ENCODE data around the gene OR5AR1.
"Not testable (repeated sequence)": the region's sequence is repeated elsewhere in the genome, so short reads cannot be mapped to it uniquely, and the experiment has no call there.

OR5AR1 gene

DNA sequence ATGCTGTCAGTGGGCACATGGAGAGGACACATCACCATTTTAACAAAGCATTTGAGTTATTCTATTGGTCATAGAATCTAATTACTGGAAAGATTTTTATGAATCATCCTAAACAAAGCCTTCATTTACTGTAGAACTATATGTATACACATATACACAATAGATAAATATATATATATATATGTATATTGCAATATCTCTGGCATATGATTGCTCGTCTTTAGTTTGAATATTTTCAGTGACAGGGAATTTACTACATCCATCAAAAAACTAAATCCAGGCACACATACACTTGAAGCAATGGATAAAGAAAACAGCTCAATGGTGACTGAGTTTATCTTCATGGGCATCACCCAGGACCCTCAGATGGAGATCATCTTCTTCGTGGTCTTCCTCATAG lies at the start of gene OR5AR1:
OR5AR1 (plus strand) TSS at position 301 of the 400 bp plus-strand sequence; CDS start at position 301, 0 bp downstream.
- Mint-ChIP-seq H3K4me1 (ENCODE audit: low read depth) (no peaks in the 10 kb centered on the region), H3K4me3 (no peak within 1 kb of the TSS), H3K27me3 (no peaks in the 10 kb centered on the region), H3K36me3 (ENCODE audit: low read depth) (no peaks in the 10 kb centered on the region), H3K9me3 (peaks cover 4% of the 10 kb centered on the region), H3K27ac (no peak within 1 kb of the TSS)
- DNase-seq, result no peak

DNA sequence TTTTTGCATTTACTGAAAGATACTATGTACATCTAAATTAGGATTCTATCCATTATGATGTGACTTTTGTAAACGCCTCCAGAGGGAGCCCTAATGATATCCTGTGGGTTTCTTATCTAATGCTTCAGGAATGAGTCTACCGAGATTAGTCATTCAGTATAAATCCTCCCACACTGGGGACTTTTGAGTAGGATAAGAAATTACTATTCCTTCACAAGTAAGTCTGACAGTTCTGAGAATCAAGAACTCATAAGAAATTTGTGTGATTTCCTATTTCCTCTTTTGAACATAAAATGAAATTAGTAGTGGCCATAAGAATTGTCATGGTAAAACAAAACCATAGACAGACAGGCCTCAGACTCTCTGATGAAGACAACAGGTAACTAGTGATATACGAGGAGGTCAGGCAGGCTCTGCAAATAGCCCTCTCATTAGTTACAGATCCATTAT lies 38.8 kb upstream of the OR5AR1 start:
- H3K4me3 Mint-ChIP-seq, result no peak overlapping the region
- peaks cover 6% of the 10 kb centered on the region for H3K9me3 Mint-ChIP-seq
- no peak overlapping the region for H3K27ac Mint-ChIP-seq
- H3K4me1 Mint-ChIP-seq (ENCODE audit: low read depth), result peaks cover 2% of the 10 kb centered on the region
- DNase-seq, result no peak
- no peaks in the 10 kb centered on the region for H3K27me3 Mint-ChIP-seq
- H3K36me3 Mint-ChIP-seq (ENCODE audit: low read depth), result no peaks in the 10 kb centered on the region

DNA sequence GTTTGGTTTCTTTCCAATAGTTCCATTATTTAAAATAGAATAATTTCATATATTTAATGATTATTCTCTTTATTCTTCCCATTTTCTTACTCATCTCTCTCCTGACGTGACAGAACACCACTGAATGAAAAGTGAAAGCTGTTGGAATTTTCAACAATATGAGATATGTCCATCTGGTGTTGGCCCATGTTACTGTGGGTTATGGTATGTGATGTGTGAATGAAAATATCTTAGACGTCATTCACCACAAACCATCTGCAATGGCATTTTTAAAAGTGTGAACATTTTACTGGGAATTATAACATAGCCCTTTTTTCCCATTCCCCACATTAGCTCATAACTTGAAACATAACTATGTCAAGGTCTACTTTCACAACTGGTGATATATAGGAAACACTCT lies 37.5 kb upstream of the OR5AR1 start:
- Mint-ChIP-seq H3K36me3 (ENCODE audit: low read depth) (no peaks in the 10 kb centered on the region), H3K27me3 (no peaks in the 10 kb centered on the region), H3K4me1 (ENCODE audit: low read depth) (peaks cover 2% of the 10 kb centered on the region), H3K4me3 (no peak overlapping the region), H3K27ac (no peak overlapping the region), H3K9me3 (peaks cover 4% of the 10 kb centered on the region)
- no peak for DNase-seq

DNA sequence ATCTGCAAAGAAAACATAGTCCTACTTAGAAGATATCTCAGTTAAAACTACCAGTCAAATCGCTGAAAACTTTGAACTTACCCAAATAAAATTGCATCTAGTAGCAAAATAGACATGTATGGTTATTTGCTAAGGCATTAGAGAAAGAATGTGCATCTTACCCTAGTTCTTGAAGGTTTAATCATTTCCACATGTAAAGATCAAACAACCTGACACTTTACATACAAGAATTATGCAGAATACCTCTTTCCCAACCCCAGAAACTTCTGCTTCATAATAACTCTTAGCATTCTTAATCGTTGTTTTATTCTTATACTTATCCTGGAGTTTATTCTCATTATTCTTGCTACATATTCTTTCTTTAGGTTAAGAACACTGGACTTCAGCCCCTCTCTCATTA lies 31.2 kb upstream of the OR5AR1 start:
- H3K4me3 Mint-ChIP-seq, result no peak overlapping the region
- H3K27ac Mint-ChIP-seq, result no peak overlapping the region
- DNase-seq, result no peak
- peaks cover 4% of the 10 kb centered on the region for H3K9me3 Mint-ChIP-seq
- no peaks in the 10 kb centered on the region for H3K27me3 Mint-ChIP-seq
- H3K36me3 Mint-ChIP-seq (ENCODE audit: low read depth), result no peaks in the 10 kb centered on the region
- no peaks in the 10 kb centered on the region for H3K4me1 Mint-ChIP-seq (ENCODE audit: low read depth)

DNA sequence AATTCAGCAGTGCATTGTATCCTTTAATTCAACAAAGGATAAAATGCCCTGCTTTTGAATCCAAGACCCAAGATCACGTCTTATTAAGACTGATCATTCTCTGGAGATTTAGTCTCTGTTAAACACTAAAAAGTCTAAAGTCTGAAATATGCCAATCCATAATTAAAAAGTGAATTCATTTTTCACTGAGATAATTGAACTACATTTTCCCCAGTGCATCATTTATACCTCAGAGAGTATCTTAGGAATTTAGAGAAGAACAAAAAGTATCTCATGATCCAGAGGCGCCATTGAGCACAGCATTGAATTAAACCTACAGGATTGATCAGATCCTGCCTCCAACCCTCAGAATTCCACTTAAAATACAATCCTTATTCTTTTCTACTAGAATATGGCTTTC lies 26.6 kb upstream of the OR5AR1 start:
- peaks cover 12% of the 10 kb centered on the region for H3K9me3 Mint-ChIP-seq
- H3K4me1 Mint-ChIP-seq (ENCODE audit: low read depth), result no peaks in the 10 kb centered on the region
- H3K27me3 Mint-ChIP-seq, result no peaks in the 10 kb centered on the region
- no peak for DNase-seq
- H3K36me3 Mint-ChIP-seq (ENCODE audit: low read depth), result no peaks in the 10 kb centered on the region
- H3K4me3 Mint-ChIP-seq, result no peak overlapping the region
- no peak overlapping the region for H3K27ac Mint-ChIP-seq

DNA sequence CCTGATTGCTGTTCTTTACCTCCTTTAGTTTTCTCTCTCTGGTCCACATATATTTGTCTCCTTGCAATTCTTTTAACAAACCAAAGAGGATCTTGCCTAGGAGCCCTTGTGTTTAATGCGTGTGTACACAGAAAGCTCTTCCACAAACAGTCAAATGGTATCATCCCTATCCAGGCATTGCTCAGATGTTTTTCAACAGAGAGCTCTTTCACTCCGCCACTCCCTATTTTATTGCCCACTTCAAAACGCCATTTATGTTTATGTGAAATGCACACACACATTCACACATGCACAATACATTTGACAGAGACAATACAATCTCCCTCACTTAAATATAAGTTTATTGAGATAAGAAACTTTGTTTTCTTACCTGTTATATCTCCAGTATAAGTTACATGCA lies 26.0 kb upstream of the OR5AR1 start:
- no peak for DNase-seq
- Mint-ChIP-seq H3K4me3 (no peak overlapping the region), H3K27ac (no peak overlapping the region), H3K36me3 (ENCODE audit: low read depth) (no peaks in the 10 kb centered on the region), H3K9me3 (peaks cover 11% of the 10 kb centered on the region), H3K4me1 (ENCODE audit: low read depth) (no peaks in the 10 kb centered on the region), H3K27me3 (no peaks in the 10 kb centered on the region)

DNA sequence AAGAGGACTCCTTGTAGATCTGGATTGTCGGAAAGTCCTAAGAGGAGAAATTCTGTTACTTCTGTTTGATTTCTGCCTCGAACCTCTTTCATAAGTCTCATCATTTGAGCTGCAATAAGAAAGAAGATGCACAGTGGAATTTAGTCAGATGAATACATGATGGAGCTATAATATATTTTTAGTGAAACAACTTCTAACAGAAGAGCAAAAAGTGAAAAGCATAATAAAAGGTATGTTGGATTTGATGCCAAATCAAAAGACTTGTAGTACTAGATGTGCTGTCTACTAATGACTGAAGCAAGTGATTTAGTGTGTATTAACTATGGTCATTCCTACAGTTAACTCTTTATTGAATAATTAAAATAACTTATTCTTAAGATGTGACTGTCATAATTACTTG lies 21.1 kb upstream of the OR5AR1 start, which contains the start of gene OR5AP2:
OR5AP2 (minus strand) TSS at position 101 of the 400 bp plus-strand sequence; CDS start at position 101, 0 bp downstream.
- no peak for DNase-seq
- no peaks in the 10 kb centered on the region for H3K4me1 Mint-ChIP-seq (ENCODE audit: low read depth)
- H3K36me3 Mint-ChIP-seq (ENCODE audit: low read depth), result no peaks in the 10 kb centered on the region
- no peak within 1 kb of the TSS for H3K4me3 Mint-ChIP-seq
- no peaks in the 10 kb centered on the region for H3K27me3 Mint-ChIP-seq
- peaks cover 11% of the 10 kb centered on the region for H3K9me3 Mint-ChIP-seq
- H3K27ac Mint-ChIP-seq, result no peak within 1 kb of the TSS

DNA sequence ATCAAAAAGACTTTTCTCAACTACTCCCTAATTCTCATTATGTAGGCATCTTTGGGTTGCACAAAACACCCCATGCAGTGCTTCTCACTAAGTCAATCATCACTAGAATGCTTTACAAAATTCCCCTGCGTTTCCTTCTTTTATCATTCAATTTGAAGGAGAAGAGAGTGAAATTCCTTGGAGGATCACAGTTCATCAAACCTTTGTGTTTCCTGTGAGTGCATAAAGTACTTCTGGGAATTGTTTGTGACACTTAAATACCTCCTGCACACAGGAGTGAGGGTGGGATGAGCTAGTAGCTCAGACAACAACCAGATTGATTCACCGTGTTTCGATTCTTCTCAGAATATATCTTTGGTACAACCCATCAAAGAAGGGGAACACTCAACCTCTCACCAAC lies 3.7 kb upstream of the OR5AR1 start:
- Mint-ChIP-seq H3K9me3 (peaks cover 10% of the 10 kb centered on the region), H3K27me3 (no peaks in the 10 kb centered on the region), H3K36me3 (ENCODE audit: low read depth) (no peaks in the 10 kb centered on the region), H3K4me3 (no peak overlapping the region), H3K27ac (no peak overlapping the region), H3K4me1 (ENCODE audit: low read depth) (no peaks in the 10 kb centered on the region)
- DNase-seq, result no peak

DNA sequence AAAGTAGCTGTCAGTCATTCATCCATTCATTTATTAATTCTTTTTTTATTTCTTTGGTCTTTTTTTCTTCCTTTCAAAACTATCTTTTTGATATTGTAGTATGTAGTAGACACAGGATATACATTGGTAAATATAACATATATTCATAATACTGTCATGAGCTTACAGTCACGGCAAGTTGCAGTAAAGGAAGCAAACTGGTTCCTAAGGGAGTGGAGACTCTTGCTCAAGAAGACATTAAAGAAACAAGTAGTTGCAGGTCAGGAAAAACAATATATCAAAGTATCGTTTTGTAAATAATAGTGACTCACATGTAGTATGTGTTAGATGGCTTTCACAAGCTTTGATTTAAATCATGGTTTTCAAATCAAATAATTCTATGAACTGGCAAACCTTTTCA lies 7.5 kb downstream of the OR5AR1 start:
- no peaks in the 10 kb centered on the region for H3K4me1 Mint-ChIP-seq (ENCODE audit: low read depth)
- DNase-seq, result no peak
- peaks cover 6% of the 10 kb centered on the region for H3K9me3 Mint-ChIP-seq
- H3K36me3 Mint-ChIP-seq (ENCODE audit: low read depth), result no peaks in the 10 kb centered on the region
- no peak overlapping the region for H3K27ac Mint-ChIP-seq
- H3K4me3 Mint-ChIP-seq, result no peak overlapping the region
- H3K27me3 Mint-ChIP-seq, result no peaks in the 10 kb centered on the region

DNA sequence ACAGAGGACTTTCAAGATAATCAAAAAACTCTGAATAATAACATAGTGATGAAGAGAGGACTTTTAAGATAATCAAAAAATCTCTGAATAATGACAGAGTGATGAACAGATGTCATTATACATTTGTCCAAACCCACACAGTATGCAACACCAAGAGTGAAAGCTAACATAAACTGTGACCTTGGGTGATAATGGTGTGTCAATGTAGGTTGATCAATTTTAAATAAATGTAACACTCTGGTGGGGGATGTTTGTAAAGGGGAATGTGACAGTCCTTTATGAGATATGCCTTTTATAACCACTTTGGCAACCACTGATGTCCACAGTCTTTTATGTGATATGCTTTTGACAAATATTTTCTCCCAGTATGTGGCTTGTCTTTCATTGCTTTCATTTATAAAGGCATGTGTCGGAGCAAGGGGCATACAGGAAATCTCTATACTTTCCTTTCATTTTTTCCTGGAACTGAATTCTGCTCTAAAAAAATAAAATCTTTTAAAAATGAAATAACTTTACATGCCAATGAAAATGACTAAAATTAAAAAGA lies 25.1 kb downstream of the OR5AR1 start:
- H3K4me3 Mint-ChIP-seq, result no peak overlapping the region
- H3K27ac Mint-ChIP-seq, result no peak overlapping the region
- H3K36me3 Mint-ChIP-seq (ENCODE audit: low read depth), result no peaks in the 10 kb centered on the region

DNA sequence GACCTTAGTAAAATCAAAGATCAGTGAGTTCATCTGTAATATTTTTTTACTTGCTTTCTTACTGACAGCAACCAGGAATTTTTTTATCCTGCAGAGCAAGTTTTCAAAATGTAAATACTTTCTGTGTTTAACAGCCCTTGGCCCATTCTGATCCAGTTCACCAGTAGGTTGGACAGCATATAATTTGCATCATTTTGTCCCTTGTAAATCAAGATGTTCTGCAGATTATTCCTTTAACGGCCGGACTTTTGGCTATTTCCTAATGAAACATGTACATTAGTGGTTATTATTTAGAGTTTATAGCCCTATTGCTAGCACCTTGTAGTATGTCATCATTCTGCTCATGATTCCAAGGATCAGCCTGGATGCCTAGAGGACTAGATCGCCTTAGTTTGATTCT lies 27.7 kb downstream of the OR5AR1 start:
- H3K27ac Mint-ChIP-seq; H3K36me3 Mint-ChIP-seq (ENCODE audit: low read depth); H3K4me1 Mint-ChIP-seq (ENCODE audit: low read depth); H3K9me3 Mint-ChIP-seq; H3K27me3 Mint-ChIP-seq; H3K4me3 Mint-ChIP-seq; DNase-seq: not testable (repeated sequence)

More for the DNA sequence above, 25.1 kb downstream of the OR5AR1 start:
- H3K9me3 Mint-ChIP-seq, result peaks cover 16% of the 10 kb centered on the region
- H3K27me3 Mint-ChIP-seq, result no peaks in the 10 kb centered on the region
- no peaks in the 10 kb centered on the region for H3K4me1 Mint-ChIP-seq (ENCODE audit: low read depth)
- no peak for DNase-seq

DNA sequence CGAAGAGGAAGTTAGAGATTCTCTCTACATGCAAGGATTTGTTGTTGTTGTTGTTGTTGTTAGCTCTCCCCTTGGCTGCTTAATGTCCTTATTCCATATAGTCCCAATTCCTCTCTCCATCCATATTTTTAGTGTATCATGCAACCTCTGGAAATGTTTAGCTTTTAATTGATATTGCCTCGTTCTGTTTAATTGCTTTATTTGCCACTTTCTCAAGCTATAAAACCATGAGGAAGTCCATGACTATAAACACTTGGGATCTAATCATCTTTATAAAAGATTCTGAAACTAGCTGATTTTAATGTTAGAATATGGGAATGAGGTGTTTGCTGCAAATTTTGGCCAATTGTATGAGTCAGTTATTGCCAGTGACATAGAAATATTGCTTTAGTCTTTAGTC lies 29.9 kb downstream of the OR5AR1 start:
- no peak for DNase-seq
- Mint-ChIP-seq H3K27me3 (no peaks in the 10 kb centered on the region), H3K27ac (no peak overlapping the region), H3K4me1 (ENCODE audit: low read depth) (no peaks in the 10 kb centered on the region), H3K4me3 (no peak overlapping the region), H3K36me3 (ENCODE audit: low read depth) (no peaks in the 10 kb centered on the region), H3K9me3 (peaks cover 3% of the 10 kb centered on the region)

DNA sequence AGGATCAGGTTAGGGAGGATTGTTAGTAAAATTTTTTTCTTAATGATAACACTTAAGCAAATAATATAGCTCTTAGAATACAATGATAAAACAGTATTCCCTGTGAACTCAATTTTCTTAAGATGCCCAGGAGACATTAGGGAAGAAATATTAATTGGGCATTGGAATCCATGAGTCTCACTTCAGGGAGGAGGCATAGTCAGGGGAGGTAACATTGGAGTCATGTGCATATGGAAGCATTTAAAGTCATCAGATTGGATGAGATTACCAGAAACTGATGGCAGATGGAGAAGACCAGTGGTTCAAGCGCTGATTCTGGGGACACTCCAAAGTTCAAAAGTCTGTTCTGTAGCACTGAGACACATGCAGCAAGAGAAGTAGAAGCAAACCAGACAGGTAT lies 35.3 kb downstream of the OR5AR1 start, which contains the start of gene OR9G1:
OR9G1 (plus strand) TSS at position 301 of the 400 bp plus-strand sequence. CDS start 1,293 bp downstream, outside the sequence.
- H3K27me3 Mint-ChIP-seq, result no peaks in the 10 kb centered on the region
- no peaks in the 10 kb centered on the region for H3K4me1 Mint-ChIP-seq (ENCODE audit: low read depth)
- no peak for DNase-seq
- H3K36me3 Mint-ChIP-seq (ENCODE audit: low read depth), result no peaks in the 10 kb centered on the region
- no peak within 1 kb of the TSS for H3K27ac Mint-ChIP-seq
- H3K9me3 Mint-ChIP-seq, result peaks cover 3% of the 10 kb centered on the region
- no peak within 1 kb of the TSS for H3K4me3 Mint-ChIP-seq

DNA sequence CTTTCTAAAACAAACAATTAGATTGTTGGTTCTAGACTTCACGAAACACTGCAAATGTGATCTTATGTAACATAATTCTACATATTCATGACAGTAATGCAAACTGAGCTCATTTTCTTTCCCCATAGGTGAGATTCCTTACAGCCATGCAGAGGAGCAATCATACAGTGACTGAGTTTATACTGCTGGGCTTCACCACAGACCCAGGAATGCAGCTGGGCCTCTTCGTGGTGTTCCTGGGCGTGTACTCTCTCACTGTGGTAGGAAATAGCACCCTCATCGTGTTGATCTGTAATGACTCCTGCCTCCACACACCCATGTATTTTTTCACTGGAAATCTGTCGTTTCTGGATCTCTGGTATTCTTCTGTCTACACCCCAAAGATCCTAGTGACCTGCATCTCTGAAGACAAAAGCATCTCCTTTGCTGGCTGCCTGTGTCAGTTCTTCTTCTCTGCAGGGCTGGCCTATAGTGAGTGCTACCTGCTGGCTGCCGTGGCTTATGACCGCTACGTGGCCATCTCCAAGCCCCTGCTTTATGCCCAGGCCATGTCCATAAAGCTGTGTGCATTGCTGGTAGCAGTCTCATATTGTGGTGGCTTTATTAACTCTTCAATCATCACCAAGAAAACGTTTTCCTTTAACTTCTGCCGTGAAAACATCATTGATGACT lies 36.9 kb downstream of the OR5AR1 start:
- Mint-ChIP-seq H3K27ac (no peak overlapping the region), H3K4me1 (ENCODE audit: low read depth) (no peaks in the 10 kb centered on the region), H3K4me3 (no peak overlapping the region), H3K36me3 (ENCODE audit: low read depth) (no peaks in the 10 kb centered on the region), H3K27me3 (no peaks in the 10 kb centered on the region), H3K9me3 (peaks cover 3% of the 10 kb centered on the region)
- no peak for DNase-seq

DNA sequence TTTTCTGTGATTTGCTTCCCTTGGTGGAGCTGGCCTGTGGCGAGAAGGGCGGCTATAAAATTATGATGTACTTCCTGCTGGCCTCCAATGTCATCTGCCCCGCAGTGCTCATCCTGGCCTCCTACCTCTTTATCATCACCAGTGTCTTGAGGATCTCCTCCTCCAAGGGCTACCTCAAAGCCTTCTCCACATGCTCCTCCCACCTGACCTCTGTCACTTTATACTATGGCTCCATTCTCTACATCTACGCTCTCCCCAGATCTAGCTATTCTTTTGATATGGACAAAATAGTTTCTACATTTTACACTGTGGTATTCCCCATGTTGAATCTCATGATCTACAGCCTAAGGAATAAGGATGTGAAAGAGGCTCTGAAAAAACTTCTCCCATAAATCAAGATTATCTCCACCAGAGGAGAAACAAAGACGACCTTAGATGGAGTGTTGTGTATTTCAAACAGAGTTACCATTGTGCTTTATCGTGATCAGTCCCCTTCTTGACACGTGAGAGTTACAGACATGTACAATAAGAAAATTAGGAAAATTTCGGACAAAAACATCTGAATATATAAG lies 37.5 kb downstream of the OR5AR1 start:
- Mint-ChIP-seq H3K9me3 (peaks cover 3% of the 10 kb centered on the region), H3K27ac (no peak overlapping the region), H3K4me3 (no peak overlapping the region), H3K27me3 (no peaks in the 10 kb centered on the region), H3K36me3 (ENCODE audit: low read depth) (no peaks in the 10 kb centered on the region), H3K4me1 (ENCODE audit: low read depth) (no peaks in the 10 kb centered on the region)
- no peak for DNase-seq

All from activated T-cell treated with anti-CD3 and anti-CD28 coated beads, Interleukin-2, amount 50 U/mL, for 24 hours (primary cell).